Upper lobe of right lung (tissue), 1 donor: ENCODE data around the gene OSBPL6. TPM values are rescaled to one million over a fixed set of nuclear protein-coding genes. Genes with fewer than 3 reads are reported as not detected.

Experiments
- ATAC-seq: fragments of 200-7000 bp; cut with Tn5 transposase; one replicate; pipeline ENCODE4 v1.9.1; 2020; ENCODE audit warnings: mild to moderate bottlenecking, moderate library complexity
- DNase-seq: peaks from one replicate; pipeline ENCODE4 v3.0.0-alpha.2; 2020
- H3K27ac ChIP-seq: fragments of 200-600 bp; one replicate; pipeline ENCODE4 v1.8.0; 2022
- H3K27me3 ChIP-seq: fragments of 200-600 bp; one replicate; pipeline ENCODE4 v1.8.0; 2022; ENCODE audit warnings: mild to moderate bottlenecking
- H3K36me3 ChIP-seq: fragments of 200-600 bp; one replicate; pipeline ENCODE4 v1.8.0; 2022
- H3K4me1 ChIP-seq: fragments of 200-600 bp; one replicate; pipeline ENCODE4 v1.8.0; 2022
- H3K4me3 ChIP-seq: fragments of 200-600 bp; one replicate; pipeline ENCODE4 v1.8.0; 2022; ENCODE audit warnings: mild to moderate bottlenecking
- H3K9me3 ChIP-seq: fragments of 200-600 bp; one replicate; pipeline ENCODE4 v1.8.0; 2022
- intact Hi-C: fragments of 100-400 bp; cut with DNase I; formaldehyde crosslinking; loops from one replicate; pipeline ENCODE4 v1.11.0; 2022
- total RNA-seq: library from RNA; stranded (reverse); fragmentation: NEBNext Ultra II Directional; extraction: Animal tissue kit (Norgen Biotek cat#: 25700); gene quantifications from one replicate; pipeline ENCODE4 v1.2.1, GENCODE V29; 2021
- TF ChIP-seq, protein P1 (sequence below): fragments of 200-600 bp; IDR thresholded peaks from one replicate; pipeline ENCODE4 v1.8.0; 2022; ENCODE audit warnings: antibody characterized with exemption
- donor health status: DM: no; HTN: yes; CAD: no; lungs with severe emphysema.

OSBPL6 gene
- total RNA-seq, 1 donor from 2014 or later = 2.6 TPM

DNA sequence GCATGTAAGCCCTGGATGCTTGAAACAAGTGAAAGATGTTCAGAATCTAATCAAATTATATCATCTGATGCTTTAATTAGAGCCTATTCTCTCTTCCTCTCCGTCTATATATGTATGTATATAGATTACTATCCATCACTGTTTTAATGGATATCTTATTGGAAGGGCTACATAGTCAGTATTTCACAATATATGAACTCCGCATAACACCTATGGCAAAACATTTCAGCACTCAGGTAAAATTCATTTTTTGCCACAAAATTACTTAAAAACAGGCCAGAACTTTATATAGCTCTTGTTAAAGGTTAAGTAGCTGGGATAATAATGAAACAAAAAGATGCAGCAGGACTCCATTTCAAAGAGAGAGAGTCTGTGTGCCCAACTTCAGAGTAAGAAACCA is 258.0 kb downstream of the OSBPL6 start:
- Histone ChIP-seq H3K4me3 (no peak overlapping the region), H3K27ac (peak overlapping the region; percentile 98), H3K9me3 (no peaks in the 10 kb centered on the region), H3K27me3 (no peaks in the 10 kb centered on the region), H3K36me3 (peaks cover 15% of the 10 kb centered on the region), H3K4me1 (peaks cover 21% of the 10 kb centered on the region)
- TF ChIP-seq, protein P1, sequence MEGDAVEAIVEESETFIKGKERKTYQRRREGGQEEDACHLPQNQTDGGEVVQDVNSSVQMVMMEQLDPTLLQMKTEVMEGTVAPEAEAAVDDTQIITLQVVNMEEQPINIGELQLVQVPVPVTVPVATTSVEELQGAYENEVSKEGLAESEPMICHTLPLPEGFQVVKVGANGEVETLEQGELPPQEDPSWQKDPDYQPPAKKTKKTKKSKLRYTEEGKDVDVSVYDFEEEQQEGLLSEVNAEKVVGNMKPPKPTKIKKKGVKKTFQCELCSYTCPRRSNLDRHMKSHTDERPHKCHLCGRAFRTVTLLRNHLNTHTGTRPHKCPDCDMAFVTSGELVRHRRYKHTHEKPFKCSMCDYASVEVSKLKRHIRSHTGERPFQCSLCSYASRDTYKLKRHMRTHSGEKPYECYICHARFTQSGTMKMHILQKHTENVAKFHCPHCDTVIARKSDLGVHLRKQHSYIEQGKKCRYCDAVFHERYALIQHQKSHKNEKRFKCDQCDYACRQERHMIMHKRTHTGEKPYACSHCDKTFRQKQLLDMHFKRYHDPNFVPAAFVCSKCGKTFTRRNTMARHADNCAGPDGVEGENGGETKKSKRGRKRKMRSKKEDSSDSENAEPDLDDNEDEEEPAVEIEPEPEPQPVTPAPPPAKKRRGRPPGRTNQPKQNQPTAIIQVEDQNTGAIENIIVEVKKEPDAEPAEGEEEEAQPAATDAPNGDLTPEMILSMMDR = no peak
- DNase-seq = no peak
- intact Hi-C loops = no loop called here
- no peak for ATAC-seq

Other genes with a start within 250 kb of the OSBPL6 start
- gene PDE11A, start 121.7 kb upstream of the OSBPL6 start, total RNA-seq = not detected
- 11.3 TPM for gene RBM45, start 82.1 kb upstream of the OSBPL6 start, total RNA-seq